ENCODE data around the gene RPH3AL. TPM values are rescaled to one million over a fixed set of nuclear protein-coding genes. Genes with fewer than 3 reads are reported as not detected.

Gene RPH3AL
- total and polyA plus RNA-seq, 10 of the 15 experiments (the other 5 are each of a cell fraction or from before 2014, with no cell fraction given): 0.04 to 1.2 (median 0.47) TPM; not detected in 2

DNA sequence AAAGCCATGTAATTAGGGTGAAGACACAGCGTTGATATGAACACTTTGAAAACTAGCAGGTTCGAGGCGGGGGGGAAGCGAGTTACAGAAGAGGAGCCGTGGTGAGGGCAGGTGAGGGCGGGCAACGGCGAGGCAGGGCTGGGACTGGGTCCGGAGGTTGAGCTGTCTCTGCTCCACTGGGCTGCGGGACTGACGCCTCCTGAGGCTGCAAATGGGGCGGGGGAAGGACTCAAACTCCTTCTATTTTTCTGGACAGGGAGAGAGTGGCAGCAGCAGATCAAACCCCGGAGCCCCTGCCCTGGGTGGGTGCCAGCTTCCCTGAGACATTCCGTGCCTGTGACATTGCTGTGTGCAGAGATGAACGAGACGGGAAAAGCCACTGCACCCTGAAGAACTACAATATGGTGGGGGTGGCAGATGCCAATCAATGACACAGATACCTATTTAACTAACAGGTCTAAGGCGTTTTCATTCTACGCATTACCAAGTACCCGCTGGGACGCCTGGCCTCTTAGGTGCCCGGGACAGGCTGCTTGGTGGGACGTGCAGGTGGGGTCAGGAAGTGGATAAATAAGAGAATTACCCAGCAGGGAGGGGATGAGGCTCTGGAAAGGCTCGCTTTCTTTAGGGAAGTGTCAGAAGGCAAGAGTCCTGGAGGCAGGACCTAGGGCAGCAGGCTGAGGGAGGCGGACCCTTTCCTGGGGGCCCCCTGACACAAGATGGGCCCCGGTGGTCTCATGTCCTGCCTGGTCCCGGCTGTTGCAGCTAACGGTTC lies 30.4 kb downstream of the RPH3AL start:
- in situ Hi-C loops (cut with MboI) (no loop called here), intact Hi-C loops (cut with micrococcal nuclease; ENCODE audit: unreplicated experiment) (no loop called here)
- H3K27ac ChIP-seq (ENCODE audit: control insufficient read depth, insufficient read depth): no peak overlapping the region
- no peaks in the 10 kb centered on the region for H3K79me2 ChIP-seq (ENCODE audit: control insufficient read depth, insufficient read depth, low read length)
- SMC1A ChIA-PET (ENCODE audit: uncharacterized antibody, unreplicated experiment): no interaction called here
- H3K4me1 ChIP-seq (ENCODE audit: control insufficient read depth, insufficient read depth, low read length): no peaks in the 10 kb centered on the region
- no peaks in the 10 kb centered on the region for H3K36me3 ChIP-seq (ENCODE audit: control insufficient read depth in 2 of 2, insufficient read depth in 2 of 2, low read length in 1 of 2)
- FAIRE-seq (no peak), DNase-seq (ENCODE audit: low read depth, low spot score) (no peak), ATAC-seq (no peak)
- 49% methylated on average over 27 of the region's 27 CpGs for WGBS (ENCODE audit: insufficient coverage, insufficient replicate concordance, low lambda C conversion rate, missing lambda C conversion rate)
- no peaks in the 10 kb centered on the region; the same call in 2 of the 3 replicates for H3K9me3 ChIP-seq (replicated peaks; ENCODE audit: control insufficient read depth, insufficient read depth, low read length)
- H3K9ac ChIP-seq (ENCODE audit: control insufficient read depth, insufficient read depth, low read length): no peak overlapping the region
- no peak overlapping the region for H3K4me3 ChIP-seq
- H3K4me2 ChIP-seq (ENCODE audit: control insufficient read depth, insufficient read depth): no peak overlapping the region
- BruUV-seq (replicated peaks): no TSS peak
- H2AFZ ChIP-seq (ENCODE audit: control insufficient read depth, low read depth, low read length): no peak overlapping the region
- H4K20me1 ChIP-seq (ENCODE audit: control insufficient read depth, insufficient read depth): no peaks in the 10 kb centered on the region
- RAD21 ChIA-PET (ENCODE audit: unreplicated experiment): no interaction called here
- POLR2A ChIA-PET: no interaction called here
- CTCF ChIA-PET: no interaction called here
- no peaks in the 10 kb centered on the region for H3K27me3 ChIP-seq (replicated peaks in 1 of 2; ENCODE audit: control insufficient read depth in 2 of 2, insufficient read depth in 2 of 2, low read length in 1 of 2)
- no peak for TF ChIP-seq PKNOX1 (IDR thresholded peaks at IDR 0.05)
- TF ChIP-seq ATF2 (IDR thresholded peaks at IDR 0.05; ENCODE audit: low read length): no peak
- TF ChIP-seq, protein P1, sequence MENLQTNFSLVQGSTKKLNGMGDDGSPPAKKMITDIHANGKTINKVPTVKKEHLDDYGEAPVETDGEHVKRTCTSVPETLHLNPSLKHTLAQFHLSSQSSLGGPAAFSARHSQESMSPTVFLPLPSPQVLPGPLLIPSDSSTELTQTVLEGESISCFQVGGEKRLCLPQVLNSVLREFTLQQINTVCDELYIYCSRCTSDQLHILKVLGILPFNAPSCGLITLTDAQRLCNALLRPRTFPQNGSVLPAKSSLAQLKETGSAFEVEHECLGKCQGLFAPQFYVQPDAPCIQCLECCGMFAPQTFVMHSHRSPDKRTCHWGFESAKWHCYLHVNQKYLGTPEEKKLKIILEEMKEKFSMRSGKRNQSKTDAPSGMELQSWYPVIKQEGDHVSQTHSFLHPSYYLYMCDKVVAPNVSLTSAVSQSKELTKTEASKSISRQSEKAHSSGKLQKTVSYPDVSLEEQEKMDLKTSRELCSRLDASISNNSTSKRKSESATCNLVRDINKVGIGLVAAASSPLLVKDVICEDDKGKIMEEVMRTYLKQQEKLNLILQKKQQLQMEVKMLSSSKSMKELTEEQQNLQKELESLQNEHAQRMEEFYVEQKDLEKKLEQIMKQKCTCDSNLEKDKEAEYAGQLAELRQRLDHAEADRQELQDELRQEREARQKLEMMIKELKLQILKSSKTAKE (IDR thresholded peaks at IDR 0.05; ENCODE audit: low read depth, poor library complexity, severe bottlenecking): no peak
- no peak for TF ChIP-seq DPF2 (IDR thresholded peaks at IDR 0.05)
- TF ChIP-seq, protein P2, sequence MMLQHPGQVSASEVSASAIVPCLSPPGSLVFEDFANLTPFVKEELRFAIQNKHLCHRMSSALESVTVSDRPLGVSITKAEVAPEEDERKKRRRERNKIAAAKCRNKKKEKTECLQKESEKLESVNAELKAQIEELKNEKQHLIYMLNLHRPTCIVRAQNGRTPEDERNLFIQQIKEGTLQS (IDR thresholded peaks at IDR 0.05; ENCODE audit: borderline replicate concordance, extremely low read depth, low read depth, low read length): no peak
- no peak for TF ChIP-seq BACH1 (IDR thresholded peaks at IDR 0.05; ENCODE audit: borderline replicate concordance)
- TF ChIP-seq SRF (IDR thresholded peaks at IDR 0.05; ENCODE audit: low read depth in 2 of 2, low read length in 2 of 2): no peak
- TF ChIP-seq, protein P3, sequence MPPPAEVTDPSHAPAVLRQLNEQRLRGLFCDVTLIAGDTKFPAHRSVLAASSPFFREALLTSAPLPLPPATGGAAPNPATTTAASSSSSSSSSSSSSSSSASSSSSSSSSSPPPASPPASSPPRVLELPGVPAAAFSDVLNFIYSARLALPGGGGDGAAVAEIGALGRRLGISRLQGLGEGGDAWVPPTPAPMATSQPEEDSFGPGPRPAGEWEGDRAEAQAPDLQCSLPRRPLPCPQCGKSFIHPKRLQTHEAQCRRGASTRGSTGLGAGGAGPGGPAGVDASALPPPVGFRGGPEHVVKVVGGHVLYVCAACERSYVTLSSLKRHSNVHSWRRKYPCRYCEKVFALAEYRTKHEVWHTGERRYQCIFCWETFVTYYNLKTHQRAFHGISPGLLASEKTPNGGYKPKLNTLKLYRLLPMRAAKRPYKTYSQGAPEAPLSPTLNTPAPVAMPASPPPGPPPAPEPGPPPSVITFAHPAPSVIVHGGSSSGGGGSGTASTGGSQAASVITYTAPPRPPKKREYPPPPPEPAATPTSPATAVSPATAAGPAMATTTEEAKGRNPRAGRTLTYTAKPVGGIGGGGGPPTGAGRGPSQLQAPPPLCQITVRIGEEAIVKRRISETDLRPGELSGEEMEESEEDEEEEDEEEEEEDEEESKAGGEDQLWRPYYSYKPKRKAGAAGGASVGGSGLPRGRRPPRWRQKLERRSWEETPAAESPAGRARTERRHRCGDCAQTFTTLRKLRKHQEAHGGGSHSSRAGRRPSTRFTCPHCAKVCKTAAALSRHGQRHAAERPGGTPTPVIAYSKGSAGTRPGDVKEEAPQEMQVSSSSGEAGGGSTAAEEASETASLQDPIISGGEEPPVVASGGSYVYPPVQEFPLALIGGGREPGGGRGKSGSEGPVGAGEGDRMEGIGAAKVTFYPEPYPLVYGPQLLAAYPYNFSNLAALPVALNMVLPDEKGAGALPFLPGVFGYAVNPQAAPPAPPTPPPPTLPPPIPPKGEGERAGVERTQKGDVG (CRISPR knock-in tag; IDR thresholded peaks at IDR 0.05): no peak
- TF ChIP-seq ZSCAN29 (IDR thresholded peaks at IDR 0.05): no peak
- TF ChIP-seq MTA3 (IDR thresholded peaks at IDR 0.05; ENCODE audit: borderline replicate concordance, low read length): no peak
- TF ChIP-seq ZZZ3 (IDR thresholded peaks at IDR 0.05; ENCODE audit: control insufficient read depth, insufficient read length, low read depth): no peak
- TF ChIP-seq TCF12 (IDR thresholded peaks at IDR 0.05; ENCODE audit: low read depth, low read length): no peak
- no peak for TF ChIP-seq MEF2A (IDR thresholded peaks at IDR 0.05; ENCODE audit: insufficient read depth, low read depth, low read length)
- TF ChIP-seq, protein P4, sequence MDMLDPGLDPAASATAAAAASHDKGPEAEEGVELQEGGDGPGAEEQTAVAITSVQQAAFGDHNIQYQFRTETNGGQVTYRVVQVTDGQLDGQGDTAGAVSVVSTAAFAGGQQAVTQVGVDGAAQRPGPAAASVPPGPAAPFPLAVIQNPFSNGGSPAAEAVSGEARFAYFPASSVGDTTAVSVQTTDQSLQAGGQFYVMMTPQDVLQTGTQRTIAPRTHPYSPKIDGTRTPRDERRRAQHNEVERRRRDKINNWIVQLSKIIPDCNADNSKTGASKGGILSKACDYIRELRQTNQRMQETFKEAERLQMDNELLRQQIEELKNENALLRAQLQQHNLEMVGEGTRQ (IDR thresholded peaks at IDR 0.05; ENCODE audit: borderline replicate concordance, low read depth, low read length): no peak
